Measurements from ENCODE around the gene LGALS3BP. TPM values are rescaled to one million over a fixed set of nuclear protein-coding genes. Genes with fewer than 3 reads are reported as not detected.

Gene LGALS3BP
- polyA plus RNA-seq, 1 donor = 45.4 TPM

DNA sequence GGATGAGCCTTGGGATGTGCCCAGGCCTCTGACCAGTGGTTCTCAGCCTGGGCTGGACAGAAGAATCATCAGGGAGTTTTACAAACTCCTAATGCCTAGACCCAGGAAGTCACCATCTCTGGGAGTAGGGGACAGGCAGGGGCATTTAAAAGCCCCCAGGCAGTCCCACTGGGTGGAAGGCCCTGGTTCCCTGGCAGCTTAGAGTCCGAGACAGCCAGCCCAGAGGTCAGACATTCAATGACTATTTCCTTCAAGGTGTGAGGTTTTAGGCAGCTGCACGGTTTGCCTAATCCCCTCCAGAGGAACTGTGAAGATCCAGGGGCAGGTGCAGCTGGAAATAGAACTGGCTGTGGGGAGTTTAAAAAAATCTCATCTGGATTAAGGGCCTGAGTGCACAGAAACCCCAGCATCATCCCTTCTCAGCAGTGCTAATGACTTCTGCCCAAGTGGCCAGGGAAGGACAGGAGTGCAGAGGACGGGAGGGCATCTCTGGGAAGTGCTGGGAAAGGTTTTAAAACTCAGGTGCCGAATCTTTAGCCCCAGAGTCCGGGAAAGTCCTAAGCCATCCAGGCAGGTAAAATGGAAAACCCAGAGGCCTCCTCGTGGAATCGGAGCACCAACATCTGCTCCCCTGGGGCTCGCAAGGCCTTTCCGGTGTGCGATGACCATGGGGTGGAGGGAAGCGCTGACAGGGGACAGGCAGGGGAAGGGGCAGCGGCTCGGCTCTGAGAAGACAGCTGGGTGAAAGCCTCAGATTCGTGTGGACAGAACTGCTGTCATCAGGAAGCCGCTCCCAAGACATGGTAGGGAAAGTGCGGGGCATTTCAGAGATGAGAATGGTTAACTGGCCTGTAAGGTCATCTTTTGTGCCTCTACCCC is 1.5 kb upstream of the LGALS3BP start:
- DNase-seq (ENCODE audit: low read depth) = no peak

DNA sequence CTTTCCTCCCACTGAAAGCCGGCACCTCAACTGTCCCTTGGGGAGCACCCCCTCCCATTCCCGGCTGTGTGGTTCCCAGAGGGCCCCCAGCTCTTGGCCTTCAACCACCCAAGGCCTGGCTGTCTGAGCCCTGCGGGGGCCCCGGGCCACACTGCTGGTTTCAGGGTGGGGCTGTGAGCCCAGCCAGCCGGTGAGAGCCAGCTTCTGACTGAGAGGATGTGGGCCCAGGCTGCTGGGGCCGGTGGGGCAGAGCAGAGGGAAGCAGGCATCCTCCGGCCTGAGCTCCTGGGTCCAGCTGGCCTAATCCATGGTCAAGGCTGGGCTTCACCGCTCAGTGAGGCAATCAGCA is 875 bp upstream of the LGALS3BP start:
- no peak for DNase-seq (ENCODE audit: low read depth)

DNA sequence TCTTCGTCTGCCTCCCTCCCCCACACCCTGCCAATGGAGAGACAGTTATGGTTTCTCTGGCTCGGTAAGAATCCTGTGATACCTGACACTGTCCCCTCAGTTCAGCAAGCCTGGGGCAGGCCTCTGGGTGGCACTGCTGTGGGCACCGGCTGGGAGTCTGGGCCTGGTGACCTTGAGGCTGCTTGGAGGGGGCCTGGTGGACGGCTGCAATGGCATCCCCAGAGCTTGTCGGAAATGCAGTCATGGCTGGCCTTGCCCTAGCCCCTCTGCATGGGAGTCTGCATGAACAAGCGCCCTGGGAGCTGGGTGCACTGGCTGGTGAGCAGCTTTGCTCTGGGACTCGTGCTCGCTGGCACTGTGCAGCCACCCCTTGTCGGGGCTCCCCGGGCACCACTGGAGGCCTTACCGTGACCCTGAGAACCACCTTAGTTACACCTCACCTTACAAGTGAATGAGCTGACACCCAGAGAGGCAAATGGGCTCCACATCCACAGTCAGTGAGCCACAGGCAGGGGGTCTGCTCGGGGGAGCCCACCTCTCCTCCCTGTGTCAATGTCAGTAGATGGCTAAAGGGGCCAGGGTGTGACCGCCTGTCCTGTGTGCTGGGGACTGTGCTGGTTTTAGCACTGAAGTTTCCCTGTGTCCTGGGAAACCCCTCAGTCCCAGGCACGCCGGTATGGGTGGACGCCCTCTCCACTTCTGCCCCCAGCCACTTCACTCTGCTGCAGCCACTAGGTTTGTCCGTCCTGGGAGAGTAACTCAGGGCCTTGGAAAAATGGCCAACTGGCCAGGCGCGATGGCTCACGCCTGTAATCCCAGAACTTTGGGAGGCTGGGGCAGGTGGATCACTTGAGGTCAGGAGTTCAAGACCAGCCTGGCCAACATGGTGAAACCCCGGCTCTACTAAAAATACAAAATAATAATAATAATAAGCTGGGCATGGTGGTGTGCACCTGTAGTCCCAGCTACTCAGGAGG is 1.4 kb downstream of the LGALS3BP start:
- no peak for DNase-seq (ENCODE audit: low read depth)

DNA sequence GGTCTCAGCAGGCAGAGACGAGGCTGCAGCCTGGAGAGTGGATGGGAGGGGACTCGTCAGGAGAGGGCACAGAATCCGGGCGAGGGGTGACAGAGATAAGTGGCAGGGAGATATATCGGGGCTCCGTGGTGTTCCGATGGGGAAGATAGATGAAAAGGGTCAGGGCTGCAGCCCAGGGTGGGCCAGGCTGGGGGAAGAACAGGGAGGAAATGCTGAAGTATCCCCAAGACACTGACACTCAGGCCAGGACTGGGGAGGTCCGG is 2.1 kb downstream of the LGALS3BP start:
- DNase-seq (ENCODE audit: low read depth) = no peak

DNA sequence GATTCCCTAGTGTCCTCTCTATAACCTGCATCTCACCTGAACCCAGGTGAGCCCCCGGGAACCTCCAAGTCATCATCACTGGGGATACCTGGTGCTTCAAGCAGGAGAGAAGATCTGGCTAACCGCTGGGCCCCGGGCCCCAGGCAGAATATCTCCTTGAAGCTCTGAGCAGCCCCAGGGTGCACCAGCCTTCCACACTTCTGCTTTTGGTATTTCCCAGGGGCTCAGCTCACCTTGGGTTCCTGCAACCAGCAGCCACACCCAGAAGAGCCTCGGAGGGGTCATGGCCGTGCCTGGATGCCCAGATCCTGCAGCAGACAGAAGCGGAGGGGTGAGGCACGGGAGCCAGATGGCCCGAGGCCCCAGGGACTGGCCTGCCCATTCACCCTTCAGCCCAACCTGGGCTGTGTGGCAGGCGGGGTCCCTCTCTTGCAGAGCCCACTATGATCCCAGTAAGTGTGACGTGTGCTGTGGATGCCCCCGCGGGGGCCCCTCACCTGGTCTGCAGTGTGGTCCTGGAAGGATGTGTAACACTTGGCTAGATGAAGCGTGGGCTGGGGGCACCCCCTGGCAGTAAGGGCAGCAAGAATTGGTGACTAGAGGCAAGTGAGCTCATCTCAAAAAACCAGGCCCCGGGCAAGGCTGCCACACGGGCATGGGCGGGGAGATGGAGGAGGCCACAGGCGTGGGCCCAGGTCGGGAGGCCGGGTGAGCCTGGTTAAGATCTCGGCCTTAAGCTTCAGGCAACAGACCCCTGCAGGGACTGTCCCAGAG is 2.6 kb downstream of the LGALS3BP start:
- DNase-seq (ENCODE audit: low read depth) = no peak

DNA sequence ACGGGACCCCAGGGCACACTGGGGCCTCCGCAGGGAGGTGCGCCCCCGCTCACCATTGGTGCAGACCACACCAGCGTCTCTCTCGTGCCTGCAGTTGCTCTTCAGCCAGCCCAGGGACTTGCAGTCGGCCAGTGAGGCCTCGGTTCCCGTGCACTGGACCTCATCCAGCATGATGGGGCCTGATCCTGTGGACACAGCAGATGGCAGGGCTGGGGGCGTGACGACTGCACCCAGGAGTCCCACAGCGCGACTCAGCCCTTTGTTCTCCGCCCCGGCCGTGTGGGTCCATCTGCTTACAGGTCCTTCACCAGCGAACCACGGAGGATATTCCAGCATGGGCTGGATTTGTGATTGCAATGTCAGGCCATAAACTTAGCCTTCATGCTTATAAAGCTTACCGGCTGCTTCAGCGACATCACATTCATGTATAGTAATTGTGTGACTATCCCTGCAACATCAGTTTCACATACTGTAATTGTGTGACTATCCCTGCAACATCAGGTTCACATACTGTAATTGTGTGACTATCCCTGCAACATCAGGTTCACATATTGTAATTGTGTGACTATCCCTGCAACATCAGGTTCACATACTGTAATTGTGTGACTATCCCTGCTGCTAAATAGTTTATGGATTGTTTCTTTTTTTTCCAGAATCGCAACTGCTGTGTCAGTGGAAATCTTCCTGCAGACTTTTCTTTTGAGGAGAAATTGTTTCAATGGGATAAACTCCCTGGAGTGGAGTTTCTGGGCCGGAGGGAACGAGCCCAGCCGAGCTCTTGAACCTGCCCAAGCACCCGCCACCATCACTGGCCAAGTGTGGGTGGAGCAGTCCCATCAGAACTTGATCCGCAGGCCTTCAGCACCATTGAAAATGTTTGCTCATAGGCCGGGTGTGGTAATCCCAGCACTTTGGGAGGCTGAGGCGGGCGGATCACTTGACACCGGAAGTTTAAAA is 4.8 kb downstream of the LGALS3BP start:
- peak; percentile 43 for DNase-seq (ENCODE audit: low read depth)

DNA sequence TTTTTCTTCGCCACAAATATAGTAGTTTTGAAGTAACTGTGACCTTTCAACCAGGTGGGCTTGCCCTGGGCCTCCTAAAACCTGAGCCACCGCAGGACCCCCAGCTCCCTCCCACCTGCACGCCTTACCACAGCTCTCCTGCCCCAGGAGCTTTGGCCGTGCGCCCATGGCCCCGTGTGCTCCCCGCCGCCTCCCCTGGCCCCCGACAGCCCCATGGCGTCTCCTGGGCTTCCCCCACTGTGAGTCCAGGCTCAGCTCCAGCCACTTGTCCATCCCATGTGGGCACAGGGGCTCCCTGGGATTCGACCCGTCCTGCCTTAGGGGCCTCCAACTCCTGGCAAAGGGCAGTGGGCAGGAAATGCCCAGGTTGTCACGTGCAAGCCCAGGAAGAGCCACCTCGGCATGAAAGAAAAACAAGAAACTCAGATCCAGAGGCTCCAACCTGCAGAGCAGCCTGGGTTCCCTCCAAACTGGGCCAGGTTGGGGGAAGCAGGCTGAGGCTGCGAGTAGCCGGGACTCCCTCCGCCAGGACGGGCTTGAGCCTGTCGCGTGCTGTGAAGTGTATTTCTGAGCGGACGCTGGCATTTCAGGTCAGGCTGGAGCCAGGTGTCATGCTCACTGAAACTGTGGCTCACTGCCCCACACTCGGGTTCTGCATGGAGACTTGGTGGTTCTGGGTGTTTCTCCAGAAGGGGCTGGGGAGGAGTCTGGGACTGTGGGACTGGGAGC is 5.8 kb downstream of the LGALS3BP start:
- DNase-seq (ENCODE audit: low read depth) = no peak

DNA sequence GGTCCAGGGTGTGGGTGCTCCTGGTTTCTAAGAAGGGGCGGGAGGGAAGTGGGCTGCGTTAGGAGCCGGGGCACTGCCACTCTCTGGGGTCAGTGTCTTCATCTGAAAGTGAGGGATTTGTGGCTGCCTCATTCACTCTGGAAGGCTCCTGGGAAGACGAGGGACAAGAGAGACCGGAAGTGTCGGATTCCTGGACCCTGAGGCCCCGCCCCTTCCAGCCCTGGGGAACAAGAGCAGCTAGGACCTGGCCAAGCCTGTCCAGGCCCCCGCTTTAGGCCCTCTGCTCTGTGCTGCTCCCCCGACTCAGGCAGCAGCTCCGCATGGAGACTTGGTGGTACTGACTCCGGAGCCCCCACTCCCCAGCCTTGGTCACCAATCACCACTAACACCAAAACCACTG is 6.5 kb downstream of the LGALS3BP start:
- DNase-seq (ENCODE audit: low read depth) = no peak

DNA sequence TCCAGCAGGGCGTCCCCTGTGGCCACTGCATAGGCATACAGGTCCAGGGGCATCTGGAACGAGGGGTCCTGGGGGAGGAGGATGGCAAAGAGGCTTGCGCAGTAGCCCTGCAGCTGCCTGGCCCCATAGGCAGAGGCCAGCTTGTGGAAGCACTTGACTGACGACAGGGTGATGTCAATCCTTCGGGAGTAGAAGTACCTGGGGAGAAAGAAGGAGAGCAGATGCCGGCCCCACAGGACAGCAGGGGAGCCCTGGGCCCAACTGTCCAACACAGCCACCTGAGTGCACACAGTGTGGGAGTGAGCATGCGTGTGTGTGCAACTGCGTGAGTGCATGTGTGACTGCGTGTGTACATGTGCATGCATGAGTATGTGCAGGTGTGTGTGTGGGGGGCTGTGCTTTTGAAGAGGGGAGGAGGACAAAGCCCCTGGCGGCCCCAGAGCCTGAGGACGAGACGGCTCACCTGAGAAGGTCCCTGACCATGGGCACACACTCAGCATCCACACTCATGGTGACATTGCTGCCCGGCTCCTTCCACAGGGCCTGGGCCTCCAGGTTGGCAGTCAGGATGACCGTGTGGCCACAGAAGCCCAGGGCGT is 7.1 kb downstream of the LGALS3BP start:
- no peak for DNase-seq (ENCODE audit: low read depth)

DNA sequence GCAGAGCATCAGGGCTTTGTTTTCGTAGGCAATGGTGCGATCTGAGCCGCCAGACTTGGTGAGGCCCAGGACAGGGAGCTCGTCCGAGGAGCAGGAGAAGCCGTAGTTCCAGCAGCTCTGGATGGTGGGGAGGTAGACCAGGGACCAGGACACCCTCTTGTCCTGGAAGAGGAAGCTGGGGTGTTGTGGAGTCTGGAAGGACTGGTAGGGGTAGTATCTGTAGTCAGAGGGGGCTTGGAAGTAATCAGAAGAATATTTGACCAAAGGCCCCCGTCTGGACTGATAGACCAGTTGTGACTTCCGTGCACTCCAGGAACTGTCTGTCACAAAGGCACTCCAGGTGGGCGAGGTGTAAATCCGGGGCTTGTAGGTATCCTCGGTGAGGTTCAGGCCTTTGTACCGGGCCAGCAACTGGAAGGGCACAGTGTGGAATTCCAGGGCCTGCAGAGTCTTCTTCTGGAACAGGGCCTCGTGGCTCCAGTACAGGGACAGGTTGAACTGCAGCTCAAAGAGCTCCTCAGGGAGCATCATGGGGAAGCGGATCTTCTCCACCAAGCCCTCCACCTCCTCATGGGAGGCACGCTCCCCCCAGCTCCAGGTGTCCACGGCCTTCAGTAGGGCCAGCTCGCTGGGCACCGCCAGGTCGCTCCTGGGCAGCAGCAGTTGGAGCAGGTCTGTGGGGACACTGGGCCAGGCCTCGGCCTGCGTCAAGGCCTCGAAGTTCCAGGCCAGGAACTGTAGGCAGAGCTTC is 7.8 kb downstream of the LGALS3BP start:
- DNase-seq (ENCODE audit: low read depth) = no peak

DNA sequence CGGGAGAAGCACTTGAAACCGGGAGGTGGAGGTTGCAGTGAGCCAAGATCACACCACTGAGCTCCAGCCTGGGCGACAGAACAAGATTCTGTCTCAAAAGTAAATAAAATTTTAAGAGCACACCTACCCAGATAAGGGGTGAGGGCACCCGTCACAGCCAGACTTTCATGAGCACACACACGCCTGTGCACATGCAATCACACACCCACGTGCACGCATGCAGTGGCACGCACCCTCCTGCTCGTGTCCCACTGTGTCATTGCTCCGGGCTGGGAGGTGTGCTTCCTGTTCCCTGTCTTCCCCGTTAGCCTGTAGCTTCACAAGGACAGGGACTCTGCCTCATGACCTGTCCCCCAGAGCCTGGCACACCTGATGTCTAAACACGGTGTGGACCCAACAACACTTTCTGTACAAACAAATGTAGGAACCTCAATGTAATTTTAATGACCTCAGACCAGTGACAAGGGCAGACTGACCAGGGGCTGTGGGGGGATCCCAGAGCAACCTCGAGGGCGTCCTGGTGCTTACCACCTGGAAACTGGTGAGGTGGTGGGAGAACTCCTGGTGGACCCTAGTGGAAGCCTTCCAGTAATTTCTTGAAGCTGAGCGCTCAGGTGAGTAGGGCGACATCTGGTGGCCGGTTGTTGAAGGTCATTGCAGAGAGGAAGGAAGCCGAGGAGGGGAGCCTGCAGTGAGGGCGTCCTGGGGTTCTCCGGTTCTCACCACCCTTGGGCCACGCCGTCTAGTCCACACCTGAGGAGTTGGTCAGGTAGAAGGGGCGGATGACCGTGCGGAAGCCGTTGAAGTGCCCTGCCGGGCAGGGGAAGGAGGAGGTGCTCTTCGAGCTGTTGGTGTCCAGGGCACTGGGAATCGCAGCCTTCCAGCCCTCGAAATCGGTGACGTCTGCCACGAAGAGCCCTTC is 8.6 kb downstream of the LGALS3BP start:
- no peak for DNase-seq (ENCODE audit: low read depth)

DNA sequence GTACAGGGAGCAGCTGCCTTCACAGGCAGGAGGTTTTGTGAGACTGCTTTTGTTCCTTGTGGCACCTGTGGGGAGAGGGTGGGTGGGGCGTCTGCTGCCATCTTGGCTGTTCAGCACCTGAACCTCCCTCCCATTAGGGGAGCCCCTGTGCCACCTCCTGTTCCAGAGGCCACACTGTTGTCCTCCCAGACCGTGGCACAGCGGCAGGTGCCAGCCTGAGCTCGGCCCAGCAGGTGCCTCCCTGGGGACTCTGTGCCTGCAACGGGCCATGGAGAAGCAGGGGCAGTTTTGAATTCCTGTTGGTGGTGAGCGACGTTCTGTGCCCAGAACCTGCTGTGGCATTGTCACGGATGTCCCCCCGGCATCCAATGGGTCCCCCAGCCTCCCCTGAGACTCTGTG is 9.9 kb downstream of the LGALS3BP start:
- no peak for DNase-seq (ENCODE audit: low read depth)

DNA sequence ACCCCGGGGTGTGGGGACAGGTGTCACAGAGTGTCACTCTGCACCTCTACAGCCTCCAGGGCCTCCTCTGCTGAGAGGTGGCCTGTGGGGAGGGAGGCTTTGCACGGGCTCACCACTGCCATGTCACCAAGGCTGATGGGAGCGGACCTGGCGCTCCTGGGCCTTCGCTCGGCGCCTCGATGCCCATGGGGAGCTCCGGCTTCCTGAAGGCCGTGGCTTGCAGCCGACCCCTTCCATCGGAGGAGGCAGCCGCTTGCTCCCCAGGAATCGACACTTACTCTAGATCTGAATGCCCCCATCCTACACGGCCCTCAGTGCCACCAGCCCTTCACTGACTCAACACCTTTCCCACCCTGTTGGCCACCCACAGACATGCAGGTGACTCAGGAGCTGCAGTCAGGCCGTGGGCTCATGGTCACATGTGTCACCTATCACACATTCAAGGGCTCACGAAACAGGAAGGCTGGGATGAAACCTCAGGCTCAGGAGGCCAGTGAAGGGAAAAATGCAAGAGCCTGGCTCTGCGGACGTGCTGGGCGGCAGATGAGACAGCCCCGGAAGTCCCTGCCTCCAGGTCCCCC is 11.9 kb downstream of the LGALS3BP start:
- no peak for DNase-seq (ENCODE audit: low read depth)

DNA sequence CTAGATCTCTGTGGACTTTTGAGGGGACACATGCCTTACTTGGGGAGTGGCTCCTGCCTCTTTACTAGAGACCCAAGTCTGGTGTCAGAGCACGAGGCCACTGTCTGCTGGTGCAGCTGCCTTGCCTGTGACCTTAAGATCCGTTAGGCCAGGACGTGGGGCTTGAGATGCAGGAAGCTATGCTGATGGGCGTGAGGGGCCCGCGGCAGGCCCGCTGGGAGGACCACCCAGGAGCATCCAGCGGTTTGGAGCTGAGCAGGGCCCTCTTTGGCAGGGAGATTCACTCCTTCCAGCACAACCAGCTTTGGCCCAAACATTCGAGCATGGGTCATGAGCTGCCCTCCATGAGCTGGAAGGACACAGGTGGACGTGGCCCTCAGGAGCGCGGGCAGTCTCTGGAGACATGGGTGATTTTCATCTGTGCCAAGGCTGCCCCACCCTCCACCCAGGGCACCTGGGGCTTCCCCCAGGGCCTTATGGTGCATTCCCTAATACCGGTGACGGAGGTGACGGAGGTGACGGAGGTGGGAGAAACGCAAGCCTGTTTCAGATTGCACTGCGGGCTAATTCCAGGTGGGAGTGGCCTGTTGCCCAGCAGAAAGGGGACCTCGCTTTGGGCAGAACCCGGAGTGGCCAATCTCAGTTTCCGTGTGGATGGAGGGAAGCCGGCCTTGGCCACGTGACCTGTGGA is 12.7 kb downstream of the LGALS3BP start:
- DNase-seq (ENCODE audit: low read depth) = no peak

DNA sequence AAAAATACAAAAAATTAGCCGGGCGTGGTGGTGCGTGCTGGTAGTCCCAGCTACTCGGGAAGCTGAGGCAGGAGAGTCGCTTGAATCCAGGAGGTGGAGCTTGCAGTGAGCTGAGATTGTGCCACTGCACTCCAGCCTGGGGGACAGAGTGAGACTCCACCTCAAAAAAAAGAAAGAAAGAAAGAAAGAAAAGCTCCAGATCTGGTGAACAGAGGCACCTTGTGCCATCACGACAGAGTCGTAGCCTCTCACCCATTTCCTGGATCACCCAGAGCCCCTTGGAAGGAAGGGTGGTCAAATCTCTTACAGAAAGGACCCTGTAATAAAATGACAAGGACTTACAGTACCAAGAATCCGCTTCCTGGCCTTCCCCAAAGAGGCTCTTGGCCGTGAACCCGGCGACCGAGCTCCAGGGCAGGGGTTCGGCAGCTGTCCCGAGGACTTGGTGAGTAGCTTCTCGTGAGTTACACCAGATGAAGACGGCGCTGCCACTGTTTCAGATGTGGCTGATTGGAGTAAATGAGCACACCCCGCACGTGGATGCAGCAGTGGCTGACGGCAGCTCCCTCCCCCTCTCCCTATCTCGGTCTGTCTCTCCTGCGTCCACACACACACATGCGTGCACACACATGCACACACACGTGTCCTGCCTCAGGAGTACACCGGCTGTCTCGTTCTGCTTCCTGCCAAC is 13.5 kb downstream of the LGALS3BP start:
- no peak for DNase-seq (ENCODE audit: low read depth)

DNA sequence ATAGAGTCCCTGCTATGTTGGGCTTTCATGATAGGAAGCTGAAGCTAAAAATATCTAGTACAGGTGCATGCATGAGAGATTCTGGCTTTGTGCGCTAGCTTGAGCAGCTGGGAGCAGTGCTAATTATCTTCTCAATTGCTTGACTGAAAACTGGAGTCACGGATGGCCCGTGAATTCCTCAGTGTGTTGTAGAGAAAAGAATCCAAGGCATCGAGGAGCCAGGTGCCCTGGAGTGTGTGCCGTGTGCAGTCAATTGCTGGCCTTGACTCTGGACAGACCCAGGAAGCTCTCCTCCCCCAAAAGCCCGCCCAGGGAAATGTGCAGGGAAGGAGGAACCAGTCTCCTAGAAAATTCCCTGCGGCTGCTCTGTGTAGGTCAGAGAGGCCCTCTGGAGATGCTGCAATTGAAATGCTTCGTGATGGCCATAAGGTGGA is 14.2 kb downstream of the LGALS3BP start:
- no peak for DNase-seq (ENCODE audit: low read depth)
